Measurements from ENCODE around the gene TFAP2B.

GRCh38 chr6:50826037-50826761 is 7.5 kb downstream of the TFAP2B start:
- TF ChIP-seq EZH2 (IDR thresholded peaks at IDR 0.05; ENCODE audit: borderline replicate concordance, low read length) (no peak), CTCF (IDR thresholded peaks at IDR 0.05; ENCODE audit: low read length) (no peak)

All from OCI-LY1 (cell line).